DND-41 (cell line): ENCODE results near the gene SRSF10.

Experiments
- CTCF ChIP-seq: IDR thresholded peaks from 2 replicates; pipeline ENCODE4 v1.5.1; 2012; ENCODE audit warnings: borderline replicate concordance, low read length, moderate library complexity, mild to moderate bottlenecking; ENCODE audit not compliant: poor library complexity, severe bottlenecking; ENCODE audit errors: extremely low read depth
- EZH2 ChIP-seq: IDR thresholded peaks from 3 replicates; pipeline ENCODE4 v1.6.1; 2012; ENCODE audit warnings: borderline replicate concordance, low read depth, mild to moderate bottlenecking, moderate library complexity, low read length, inconsistent platforms; ENCODE audit not compliant: severe bottlenecking

DNA sequence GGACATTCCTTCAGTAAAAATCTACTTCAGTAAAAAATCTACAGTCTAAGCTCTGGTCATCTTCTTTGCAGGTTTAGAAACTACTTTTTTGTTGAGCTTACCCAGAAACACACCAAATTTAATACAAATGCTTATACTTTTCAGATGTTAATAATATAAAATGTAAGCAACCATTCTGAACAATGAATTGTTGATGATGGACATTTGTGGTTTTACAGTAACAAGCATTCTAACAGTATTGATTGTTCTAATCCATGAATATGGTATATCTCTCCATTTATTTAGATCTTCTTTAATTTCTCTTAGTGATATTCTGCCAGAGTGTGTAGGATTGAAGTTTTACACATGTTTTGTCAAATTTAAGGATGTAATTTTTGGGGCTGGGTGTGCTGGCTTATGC, 27.0 kb upstream of the SRSF10 start:
- TF ChIP-seq CTCF, result no peak
- no peak for TF ChIP-seq EZH2
